Ishikawa (cell line): ENCODE data around the gene ANO4.

Experiments
- CEBPB ChIP-seq: IDR thresholded peaks from 2 replicates; pipeline ENCODE4 v1.6.1; 2012
- CREB1 ChIP-seq: IDR thresholded peaks from 2 replicates; pipeline ENCODE4 v1.6.1; 2012; ENCODE audit warnings: low read depth
- EGR1 ChIP-seq: IDR thresholded peaks from 2 replicates; pipeline ENCODE4 v1.6.1; 2012
- EP300 ChIP-seq: IDR thresholded peaks from 2 replicates; pipeline ENCODE4 v1.6.1; 2012; ENCODE audit warnings: borderline replicate concordance
- FOXM1 ChIP-seq: IDR thresholded peaks from 2 replicates; pipeline ENCODE4 v1.6.1; 2012; ENCODE audit warnings: low read depth, borderline replicate concordance
- MAX ChIP-seq: IDR thresholded peaks from 2 replicates; pipeline ENCODE4 v1.6.1; 2012
- NFIC ChIP-seq: IDR thresholded peaks from 2 replicates; pipeline ENCODE4 v1.6.1; 2012
- RAD21 ChIP-seq: IDR thresholded peaks from 2 replicates; pipeline ENCODE4 v1.6.1; 2012; ENCODE audit warnings: low read depth
- TAF1 ChIP-seq: IDR thresholded peaks from 2 replicates; pipeline ENCODE4 v1.6.1; 2012; ENCODE audit warnings: low read depth, mild to moderate bottlenecking
- TCF12 ChIP-seq: IDR thresholded peaks from 2 replicates; pipeline ENCODE4 v1.6.1; 2012; ENCODE audit warnings: low read depth
- TEAD4 ChIP-seq: IDR thresholded peaks from 2 replicates; pipeline ENCODE4 v1.6.1; 2012
- USF1 ChIP-seq: IDR thresholded peaks from 2 replicates; pipeline ENCODE4 v1.6.1; 2012
- YY1 ChIP-seq: IDR thresholded peaks from 2 replicates; pipeline ENCODE4 v1.6.1; 2012; ENCODE audit warnings: low read depth
- ZBTB7A ChIP-seq: IDR thresholded peaks from 2 replicates; pipeline ENCODE4 v1.6.1; 2012; ENCODE audit warnings: low read depth
- TF ChIP-seq, protein P1 (sequence below): IDR thresholded peaks from 2 replicates; pipeline ENCODE4 v1.6.1; 2012; ENCODE audit warnings: low read depth, mild to moderate bottlenecking

Gene ANO4

DNA sequence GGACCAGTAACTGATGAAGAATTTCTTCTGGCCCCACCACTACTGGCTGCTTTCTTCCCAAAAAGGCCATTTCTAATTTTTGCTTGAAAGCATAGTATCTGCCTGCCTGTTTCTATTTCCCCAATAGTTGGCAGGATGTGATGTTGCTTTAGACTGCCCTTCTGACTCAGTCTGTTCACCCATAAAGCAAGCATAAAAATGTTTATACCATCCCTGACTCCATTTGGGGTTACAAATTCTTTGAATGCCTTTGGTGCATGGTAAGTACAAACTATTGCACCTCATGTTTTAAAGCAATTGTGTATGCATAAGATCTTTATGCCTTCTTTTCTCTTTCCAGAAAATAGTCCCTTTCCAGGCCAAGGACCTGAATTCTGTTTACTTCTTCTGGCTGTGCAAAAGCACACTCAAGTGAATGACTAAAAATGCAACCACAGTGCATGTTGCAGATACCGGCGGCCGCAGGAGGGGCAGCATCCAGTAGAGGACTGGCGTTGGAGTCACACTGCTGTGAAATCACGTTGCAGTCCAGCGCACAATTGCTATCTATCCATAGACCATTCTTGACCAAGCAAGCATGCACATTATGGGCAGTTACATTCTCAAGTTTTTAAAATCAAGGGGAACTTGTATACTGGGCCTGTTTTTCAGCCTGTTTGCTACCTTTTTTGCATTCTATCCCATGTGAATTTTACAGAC, 333.1 kb downstream of the ANO4 start:
- no peak for TF ChIP-seq CREB1
- TF ChIP-seq, protein P1, sequence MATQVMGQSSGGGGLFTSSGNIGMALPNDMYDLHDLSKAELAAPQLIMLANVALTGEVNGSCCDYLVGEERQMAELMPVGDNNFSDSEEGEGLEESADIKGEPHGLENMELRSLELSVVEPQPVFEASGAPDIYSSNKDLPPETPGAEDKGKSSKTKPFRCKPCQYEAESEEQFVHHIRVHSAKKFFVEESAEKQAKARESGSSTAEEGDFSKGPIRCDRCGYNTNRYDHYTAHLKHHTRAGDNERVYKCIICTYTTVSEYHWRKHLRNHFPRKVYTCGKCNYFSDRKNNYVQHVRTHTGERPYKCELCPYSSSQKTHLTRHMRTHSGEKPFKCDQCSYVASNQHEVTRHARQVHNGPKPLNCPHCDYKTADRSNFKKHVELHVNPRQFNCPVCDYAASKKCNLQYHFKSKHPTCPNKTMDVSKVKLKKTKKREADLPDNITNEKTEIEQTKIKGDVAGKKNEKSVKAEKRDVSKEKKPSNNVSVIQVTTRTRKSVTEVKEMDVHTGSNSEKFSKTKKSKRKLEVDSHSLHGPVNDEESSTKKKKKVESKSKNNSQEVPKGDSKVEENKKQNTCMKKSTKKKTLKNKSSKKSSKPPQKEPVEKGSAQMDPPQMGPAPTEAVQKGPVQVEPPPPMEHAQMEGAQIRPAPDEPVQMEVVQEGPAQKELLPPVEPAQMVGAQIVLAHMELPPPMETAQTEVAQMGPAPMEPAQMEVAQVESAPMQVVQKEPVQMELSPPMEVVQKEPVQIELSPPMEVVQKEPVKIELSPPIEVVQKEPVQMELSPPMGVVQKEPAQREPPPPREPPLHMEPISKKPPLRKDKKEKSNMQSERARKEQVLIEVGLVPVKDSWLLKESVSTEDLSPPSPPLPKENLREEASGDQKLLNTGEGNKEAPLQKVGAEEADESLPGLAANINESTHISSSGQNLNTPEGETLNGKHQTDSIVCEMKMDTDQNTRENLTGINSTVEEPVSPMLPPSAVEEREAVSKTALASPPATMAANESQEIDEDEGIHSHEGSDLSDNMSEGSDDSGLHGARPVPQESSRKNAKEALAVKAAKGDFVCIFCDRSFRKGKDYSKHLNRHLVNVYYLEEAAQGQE, result peak; percentile 60; the same call in 1 of the 2 replicates
- TF ChIP-seq EGR1, result no peak

DNA sequence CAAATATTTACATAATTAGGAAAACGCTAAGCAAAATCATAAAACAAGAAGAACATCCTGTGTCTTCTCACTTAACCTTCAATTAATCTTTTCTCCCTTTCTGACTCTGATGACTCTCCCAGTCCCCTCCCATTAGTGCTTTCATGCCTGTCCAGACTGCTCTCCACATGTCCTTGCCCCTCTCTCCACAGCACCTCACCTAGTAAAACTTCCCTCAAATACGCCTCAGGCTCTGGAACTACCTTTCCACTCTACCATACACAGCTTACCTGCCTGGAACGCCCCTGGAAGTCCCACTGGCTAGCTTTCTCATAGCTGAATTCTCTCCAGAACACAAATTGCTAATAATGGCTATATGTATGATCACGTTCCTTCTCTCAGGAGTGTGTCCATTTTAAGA, 370.7 kb downstream of the ANO4 start:
- TF ChIP-seq RAD21 (no peak), EGR1 (no peak), YY1 (no peak), USF1 (no peak), MAX (no peak), ZBTB7A (no peak), CREB1 (no peak), TAF1 (no peak), CEBPB (no peak), FOXM1 (no peak), TEAD4 (no peak), EP300 (no peak), TCF12 (no peak), NFIC (no peak)
- TF ChIP-seq, protein P1, result no peak

GRCh38 chr12:101166866-101167265, 372.3 kb downstream of the ANO4 start:
- TF ChIP-seq TAF1 (no peak), FOXM1 (no peak), EP300 (no peak), MAX (no peak), YY1 (no peak), USF1 (no peak), TCF12 (no peak), CREB1 (no peak), TEAD4 (no peak), CEBPB (no peak), RAD21 (no peak)
- TF ChIP-seq, protein P1, result no peak

- TF ChIP-seq NFIC (no peak), CREB1 (no peak), YY1 (no peak), FOXM1 (no peak)
- TF ChIP-seq, protein P1, result no peak
Measured at GRCh38 chr12:101168001-101168400, 373.4 kb downstream of the ANO4 start.
